Keratinocyte (primary cell): ENCODE results near the gene LGALS13. TPM values are rescaled to one million over a fixed set of nuclear protein-coding genes. Genes with fewer than 3 reads are reported as not detected.

Experiments
- DNase-seq: peaks from one replicate; pipeline ENCODE4 v3.0.0-alpha.2; 2011; ENCODE audit warnings: low read depth, missing footprints, low spot score
- FAIRE-seq: peaks from 2 replicates; lab custom pipeline; 2011; peaks lifted over from hg19 to GRCh38; lab: Jason Lieb, UNC
- H2AFZ ChIP-seq: 2 replicates; pipeline ENCODE4 v1.6.0; 2012; ENCODE audit warnings: low read length, control low read depth, inconsistent platforms; ENCODE audit not compliant: control insufficient read depth
- H3K27ac ChIP-seq: 2 replicates; pipeline ENCODE4 v1.5.1; 2011; ENCODE audit warnings: low read length; ENCODE audit not compliant: control insufficient read depth, insufficient read depth
- H3K27me3 ChIP-seq: 3 replicates; pipeline ENCODE4 v1.6.0; 2011; ENCODE audit warnings: low read length; ENCODE audit not compliant: control insufficient read depth, insufficient read depth; ENCODE audit errors: extremely low read depth
- H3K36me3 ChIP-seq, 2 experiments: 2 replicates in 1 of 2; 3 replicates in 1 of 2; pipeline ENCODE4 v1.5.1; 2011; ENCODE audit warnings: low read length in 2 of 2, mild to moderate bottlenecking in 1 of 2; ENCODE audit not compliant: control insufficient read depth in 2 of 2, insufficient read depth in 2 of 2; ENCODE audit errors: extremely low read depth in 1 of 2
- H3K4me1 ChIP-seq: 3 replicates; pipeline ENCODE4 v1.5.1; 2011; ENCODE audit warnings: low read length; ENCODE audit not compliant: control insufficient read depth, insufficient read depth; ENCODE audit errors: extremely low read depth
- H3K4me2 ChIP-seq: 3 replicates; pipeline ENCODE4 v1.6.0; 2011; ENCODE audit warnings: low read depth, low read length; ENCODE audit not compliant: control insufficient read depth, insufficient read depth; ENCODE audit errors: extremely low read depth
- H3K4me3 ChIP-seq, 3 experiments: fragments of 200-600 bp in 1 of 3; sonication (generic) in 1 of 3; 2 replicates in 2 of 3; 3 replicates in 1 of 3; pipeline ENCODE4 v1.5.1; 2011 to 2016; ENCODE audit warnings: low read length in 3 of 3, mild to moderate bottlenecking in 3 of 3, control low read depth in 2 of 3, inconsistent platforms in 1 of 3, low read depth in 1 of 3, mixed read lengths in 1 of 3, mixed run types in 1 of 3, moderate library complexity in 1 of 3; ENCODE audit not compliant: control insufficient read depth in 2 of 3, insufficient read depth in 2 of 3; ENCODE audit errors: extremely low read depth in 1 of 3
- H3K79me2 ChIP-seq: 2 replicates; pipeline ENCODE4 v1.6.0; 2012; ENCODE audit warnings: low read length; ENCODE audit not compliant: control insufficient read depth, insufficient read depth
- H3K9ac ChIP-seq: 3 replicates; pipeline ENCODE4 v1.6.0; 2011; ENCODE audit warnings: low read length; ENCODE audit not compliant: control insufficient read depth, insufficient read depth; ENCODE audit errors: extremely low read depth
- H3K9me1 ChIP-seq: 3 replicates; pipeline ENCODE4 v1.6.0; 2011; ENCODE audit warnings: low read length; ENCODE audit not compliant: control insufficient read depth, insufficient read depth; ENCODE audit errors: extremely low read depth
- H3K9me3 ChIP-seq: 2 replicates; pipeline ENCODE4 v1.5.1; 2012; ENCODE audit warnings: low read depth, low read length; ENCODE audit not compliant: control insufficient read depth
- H4K20me1 ChIP-seq: 3 replicates; pipeline ENCODE4 v1.6.0; 2011; ENCODE audit warnings: low read length; ENCODE audit not compliant: control insufficient read depth, insufficient read depth; ENCODE audit errors: extremely low read depth
- CTCF ChIP-seq, 3 experiments: IDR thresholded peaks in 1 of 3; conservative IDR thresholded peaks in 1 of 3; optimal IDR thresholded peaks in 1 of 3; 2 replicates in 2 of 3; 3 replicates in 1 of 3; pipeline versions ENCODE3 to v1.5.1; 2011; ENCODE audit warnings: low read length in 3 of 3, mild to moderate bottlenecking in 3 of 3, moderate library complexity in 2 of 3, control low read depth in 1 of 3, inconsistent platforms in 1 of 3; ENCODE audit not compliant: insufficient read depth in 2 of 3; ENCODE audit errors: extremely low read depth in 1 of 3
- EZH2 ChIP-seq: IDR thresholded peaks from one replicate; pipeline ENCODE4 v1.6.1; 2012; ENCODE audit warnings: inconsistent platforms, mild to moderate bottlenecking, low read length, moderate library complexity
- dilution Hi-C: fragments of 300-500 bp; cut with MboI; formaldehyde crosslinking; loops from one replicate; pipeline ENCODE4 v1.7.0; 2020; ENCODE audit warnings: low sequenced_read_pairs; ENCODE audit not compliant: extremely low pct_ligation_motif_present
- polyA plus RNA-seq, 5 experiments: library from polyadenylated mRNA; depleted of rRNA in 3 of 5; stranded (reverse) in 3 of 5; stranded (forward) in 1 of 5; unstranded in 1 of 5; fragments of >200 nt; gene quantifications; 1 replicate in 1 of 5; 2 replicates in 3 of 5; 3 replicates in 1 of 5; pipeline versions ENCODE4 v1.2.1 to v1.2.3, GENCODE V29; 2011 to 2012; ENCODE audit warnings: missing spikeins in 2 of 5, low read depth in 1 of 5, low replicate concordance in 1 of 5

Gene LGALS13
- polyA plus RNA-seq, 1 donor (not counting 4 experiments of a cell fraction or from before 2014, with no cell fraction given), result not detected

DNA sequence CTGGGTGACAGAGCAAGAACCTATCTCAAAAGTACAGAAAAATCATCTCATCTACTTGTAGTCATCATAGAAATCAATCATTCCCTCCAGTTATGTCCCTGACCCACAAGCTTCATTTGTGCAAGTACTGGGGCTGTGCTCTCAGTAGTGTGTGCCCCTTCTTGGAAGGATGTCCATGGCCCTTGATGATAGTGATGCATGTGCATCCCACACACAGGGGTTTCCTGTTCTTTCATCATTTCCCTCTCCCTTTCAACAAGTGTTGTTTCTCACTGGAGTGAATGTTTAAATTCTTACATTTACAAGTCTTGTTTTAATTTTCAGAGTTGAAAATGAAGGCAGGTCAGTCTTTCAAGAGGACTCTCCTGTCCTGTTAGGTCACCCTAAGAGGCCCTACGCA is 1.5 kb downstream of the LGALS13 start:
- Histone ChIP-seq H3K27ac (no peak overlapping the region), H2AFZ (no peak overlapping the region), H4K20me1 (no peaks in the 10 kb centered on the region), H3K27me3 (no peaks in the 10 kb centered on the region), H3K4me2 (no peak overlapping the region), H3K9me3 (no peaks in the 10 kb centered on the region), H3K4me3 (no peak overlapping the region), H3K9ac (no peak overlapping the region), H3K4me1 (no peaks in the 10 kb centered on the region), H3K79me2 (no peaks in the 10 kb centered on the region), H3K36me3 (no peaks in the 10 kb centered on the region), H3K9me1 (no peaks in the 10 kb centered on the region)
- FAIRE-seq, result no peak
- dilution Hi-C loops, result no loop called here
- TF ChIP-seq CTCF (optimal IDR thresholded peaks at IDR 0.05 in 1 of 3, IDR thresholded peaks at IDR 0.05 in 1 of 3, conservative IDR thresholded peaks at IDR 0.05 in 1 of 3; ENCODE audit: extremely low read depth in 1 of 3, insufficient read depth in 2 of 3, low read length in 3 of 3), result no peak
- TF ChIP-seq EZH2, result no peak
- no peak for DNase-seq

DNA sequence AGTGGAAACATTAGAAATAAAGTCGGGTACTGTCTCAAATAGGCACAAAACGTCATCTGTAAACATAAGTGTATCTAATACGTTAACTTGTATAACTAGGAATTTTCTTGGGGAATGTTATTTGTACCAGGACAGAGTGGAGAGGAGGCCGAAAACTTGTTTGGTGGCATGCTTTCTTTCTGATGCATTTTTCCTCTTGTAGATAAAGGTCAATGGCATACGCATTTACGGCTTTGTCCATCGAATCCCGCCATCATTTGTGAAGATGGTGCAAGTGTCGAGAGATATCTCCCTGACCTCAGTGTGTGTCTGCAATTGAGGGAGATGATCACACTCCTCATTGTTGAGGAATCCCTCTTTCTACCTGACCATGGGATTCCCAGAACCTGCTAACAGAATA is 4.7 kb downstream of the LGALS13 start:
- dilution Hi-C loops, result no loop called here

More for the DNA sequence above, 4.7 kb downstream of the LGALS13 start:
- TF ChIP-seq EZH2 (no peak), CTCF (optimal IDR thresholded peaks at IDR 0.05 in 1 of 3, IDR thresholded peaks at IDR 0.05 in 1 of 3, conservative IDR thresholded peaks at IDR 0.05 in 1 of 3; ENCODE audit: extremely low read depth in 1 of 3, insufficient read depth in 2 of 3, low read length in 3 of 3) (no peak)
- H2AFZ ChIP-seq, result no peak overlapping the region
- no peaks in the 10 kb centered on the region for H3K9me3 ChIP-seq
- H3K4me2 ChIP-seq, result no peak overlapping the region
- no peaks in the 10 kb centered on the region for H3K9me1 ChIP-seq
- no peak overlapping the region for H3K9ac ChIP-seq
- H4K20me1 ChIP-seq, result no peaks in the 10 kb centered on the region
- no peak overlapping the region for H3K4me3 ChIP-seq
- no peaks in the 10 kb centered on the region for H3K79me2 ChIP-seq
- no peaks in the 10 kb centered on the region for H3K27me3 ChIP-seq
- no peak overlapping the region for H3K27ac ChIP-seq
- no peak for FAIRE-seq
- no peaks in the 10 kb centered on the region for H3K4me1 ChIP-seq
- H3K36me3 ChIP-seq, result no peaks in the 10 kb centered on the region
- no peak for DNase-seq
